B cell (primary cell): ENCODE data around the gene ACR.
"Not testable (repeated sequence)": the region's sequence is repeated elsewhere in the genome, so short reads cannot be mapped to it uniquely, and the experiment has no call there.

ENCODE experiments used
- EZH2 ChIP-seq: IDR thresholded peaks from 2 replicates; pipeline ENCODE4 v1.6.1; 2012; ENCODE audit warnings: borderline replicate concordance, low read depth, mild to moderate bottlenecking, moderate library complexity, low read length; ENCODE audit not compliant: insufficient read depth, poor library complexity, severe bottlenecking
- TF ChIP-seq, protein P1 (sequence below): fragments of 200-600 bp; IDR thresholded peaks from one replicate; pipeline ENCODE4 v1.8.0; 2022; ENCODE audit warnings: antibody characterized with exemption, mild to moderate bottlenecking

DNA sequence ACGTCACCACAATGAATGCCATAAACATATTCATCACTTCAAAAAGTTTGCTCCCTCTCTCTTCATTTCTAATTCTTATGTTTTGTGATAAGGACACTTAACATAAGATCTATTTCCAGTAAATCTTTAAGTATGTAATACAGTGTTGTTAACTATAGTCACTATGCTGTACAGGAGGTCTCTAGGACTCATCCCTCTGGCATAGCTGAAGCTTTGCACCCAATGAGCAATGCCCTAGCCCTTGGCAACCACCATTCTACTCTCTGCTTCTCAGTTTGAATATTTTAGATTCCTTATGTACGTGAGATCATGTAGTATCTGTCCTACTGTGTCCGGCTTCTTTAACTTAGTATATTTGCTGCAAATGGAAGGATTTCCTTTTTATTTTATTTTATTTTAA, 26.3 kb downstream of the ACR start:
- TF ChIP-seq, protein P1, sequence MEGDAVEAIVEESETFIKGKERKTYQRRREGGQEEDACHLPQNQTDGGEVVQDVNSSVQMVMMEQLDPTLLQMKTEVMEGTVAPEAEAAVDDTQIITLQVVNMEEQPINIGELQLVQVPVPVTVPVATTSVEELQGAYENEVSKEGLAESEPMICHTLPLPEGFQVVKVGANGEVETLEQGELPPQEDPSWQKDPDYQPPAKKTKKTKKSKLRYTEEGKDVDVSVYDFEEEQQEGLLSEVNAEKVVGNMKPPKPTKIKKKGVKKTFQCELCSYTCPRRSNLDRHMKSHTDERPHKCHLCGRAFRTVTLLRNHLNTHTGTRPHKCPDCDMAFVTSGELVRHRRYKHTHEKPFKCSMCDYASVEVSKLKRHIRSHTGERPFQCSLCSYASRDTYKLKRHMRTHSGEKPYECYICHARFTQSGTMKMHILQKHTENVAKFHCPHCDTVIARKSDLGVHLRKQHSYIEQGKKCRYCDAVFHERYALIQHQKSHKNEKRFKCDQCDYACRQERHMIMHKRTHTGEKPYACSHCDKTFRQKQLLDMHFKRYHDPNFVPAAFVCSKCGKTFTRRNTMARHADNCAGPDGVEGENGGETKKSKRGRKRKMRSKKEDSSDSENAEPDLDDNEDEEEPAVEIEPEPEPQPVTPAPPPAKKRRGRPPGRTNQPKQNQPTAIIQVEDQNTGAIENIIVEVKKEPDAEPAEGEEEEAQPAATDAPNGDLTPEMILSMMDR: not testable (repeated sequence)
- TF ChIP-seq EZH2: not testable (repeated sequence)
